ENCODE measurements around the gene KIAA1328.

KIAA1328 gene

GRCh38 chr18:37252854-37253393 lies 424.0 kb downstream of the KIAA1328 start:
- H2AFZ ChIP-seq (ENCODE audit: low read depth, low read length, severe bottlenecking) = no peak overlapping the region
- H3K9me2 ChIP-seq (replicated peaks; ENCODE audit: insufficient read depth, low read length) = no peaks in the 10 kb centered on the region
- H3K27me3 ChIP-seq (ENCODE audit: low read length) = no peaks in the 10 kb centered on the region
- no peaks in the 10 kb centered on the region for H3K36me3 ChIP-seq (ENCODE audit: low read length)
- no peaks in the 10 kb centered on the region for H3K9me3 ChIP-seq (ENCODE audit: insufficient read depth, low read length)
- H3K79me2 ChIP-seq (ENCODE audit: insufficient read depth, low read length) = no peaks in the 10 kb centered on the region
- H3F3A ChIP-seq (ENCODE audit: insufficient read depth) = no peaks in the 10 kb centered on the region
- no peaks in the 10 kb centered on the region for H4K20me1 ChIP-seq (ENCODE audit: low read depth, low read length)
- H3K27ac ChIP-seq (ENCODE audit: low read depth, low read length) = no peak overlapping the region
- H3K4me2 ChIP-seq (ENCODE audit: low read depth, low read length, poor library complexity, severe bottlenecking) = no peak overlapping the region
- H3K4me3 ChIP-seq (ENCODE audit: insufficient read depth, low read length, poor library complexity, severe bottlenecking) = no peak overlapping the region
- TF ChIP-seq CTCF (IDR thresholded peaks at IDR 0.05; ENCODE audit: insufficient read depth, low read length, poor library complexity, severe bottlenecking) = no peak
- no peak for TF ChIP-seq EZH2phosphoT487 (conservative IDR thresholded peaks at IDR 0.05; ENCODE audit: low read length)
- no peak overlapping the region for H3K9ac ChIP-seq (ENCODE audit: low read length)

DNA sequence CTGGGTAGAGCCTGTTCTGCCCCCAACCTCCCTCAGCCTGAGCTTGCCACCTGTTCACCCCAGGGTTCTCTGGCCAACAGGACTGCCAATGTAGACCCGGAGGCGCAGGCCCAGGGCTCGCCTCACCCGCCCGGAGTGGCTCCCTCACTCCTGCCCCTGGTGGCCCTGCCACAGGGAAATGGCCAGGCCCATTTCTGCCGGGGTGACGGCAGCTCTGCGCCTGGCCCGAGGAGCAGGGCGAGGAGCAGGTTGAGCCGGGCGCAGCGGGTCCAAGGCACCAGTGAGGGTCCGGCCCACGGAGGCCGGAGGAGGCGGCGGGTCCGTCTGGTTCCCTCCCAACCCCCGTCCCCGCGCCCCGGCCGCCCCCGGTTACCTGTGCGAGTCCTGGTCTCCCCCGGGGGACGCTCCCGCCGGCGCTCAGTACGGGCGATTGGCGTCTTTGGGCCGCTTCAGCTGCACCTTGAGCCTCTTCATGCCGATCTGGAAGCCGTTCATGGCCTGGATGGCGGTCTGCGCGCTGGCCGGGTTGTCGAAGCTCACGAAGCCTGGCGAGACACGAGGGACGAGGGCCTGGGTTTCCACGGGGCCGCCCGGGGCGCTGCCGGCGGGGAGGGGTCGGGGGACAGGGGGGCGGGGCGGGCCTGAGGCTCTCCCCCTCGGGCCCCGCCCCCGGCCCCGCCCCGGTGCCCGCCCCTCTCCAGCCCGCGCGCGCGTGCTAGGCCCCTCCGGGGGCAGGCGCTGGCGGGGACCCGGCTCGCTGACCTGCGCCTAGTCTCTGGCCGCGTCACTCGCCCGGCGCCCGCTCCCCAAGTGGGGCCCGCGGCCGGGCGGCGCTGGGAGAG lies 424.7 kb downstream of the KIAA1328 start:
- Histone ChIP-seq H3F3A (ENCODE audit: insufficient read depth) (no peaks in the 10 kb centered on the region), H3K4me3 (ENCODE audit: insufficient read depth, low read length, poor library complexity, severe bottlenecking) (no peak overlapping the region), H3K36me3 (ENCODE audit: low read length) (no peaks in the 10 kb centered on the region), H3K4me2 (ENCODE audit: low read depth, low read length, poor library complexity, severe bottlenecking) (no peak overlapping the region), H3K79me2 (ENCODE audit: insufficient read depth, low read length) (no peaks in the 10 kb centered on the region), H2AFZ (ENCODE audit: low read depth, low read length, severe bottlenecking) (no peak overlapping the region), H3K9me2 (replicated peaks; ENCODE audit: insufficient read depth, low read length) (no peaks in the 10 kb centered on the region), H3K27me3 (ENCODE audit: low read length) (no peaks in the 10 kb centered on the region), H4K20me1 (ENCODE audit: low read depth, low read length) (no peaks in the 10 kb centered on the region), H3K27ac (ENCODE audit: low read depth, low read length) (no peak overlapping the region), H3K9me3 (ENCODE audit: insufficient read depth, low read length) (no peaks in the 10 kb centered on the region), H3K9ac (ENCODE audit: low read length) (no peak overlapping the region)
- TF ChIP-seq CTCF (IDR thresholded peaks at IDR 0.05; ENCODE audit: insufficient read depth, low read length, poor library complexity, severe bottlenecking) (no peak), EZH2phosphoT487 (conservative IDR thresholded peaks at IDR 0.05; ENCODE audit: low read length) (no peak)

GRCh38 chr18:37254236-37254754 lies 425.4 kb downstream of the KIAA1328 start:
- no peak overlapping the region for H3K4me2 ChIP-seq (ENCODE audit: low read depth, low read length, poor library complexity, severe bottlenecking)
- H4K20me1 ChIP-seq (ENCODE audit: low read depth, low read length) = no peaks in the 10 kb centered on the region
- no peak overlapping the region for H3K27ac ChIP-seq (ENCODE audit: low read depth, low read length)
- H2AFZ ChIP-seq (ENCODE audit: low read depth, low read length, severe bottlenecking) = no peak overlapping the region
- no peaks in the 10 kb centered on the region for H3K9me3 ChIP-seq (ENCODE audit: insufficient read depth, low read length)
- TF ChIP-seq CTCF (IDR thresholded peaks at IDR 0.05; ENCODE audit: insufficient read depth, low read length, poor library complexity, severe bottlenecking) (no peak), EZH2phosphoT487 (conservative IDR thresholded peaks at IDR 0.05; ENCODE audit: low read length) (no peak)
- no peak overlapping the region for H3K9ac ChIP-seq (ENCODE audit: low read length)
- no peak overlapping the region for H3K4me3 ChIP-seq (ENCODE audit: insufficient read depth, low read length, poor library complexity, severe bottlenecking)
- H3K27me3 ChIP-seq (ENCODE audit: low read length) = no peaks in the 10 kb centered on the region
- H3K79me2 ChIP-seq (ENCODE audit: insufficient read depth, low read length) = no peaks in the 10 kb centered on the region
- no peaks in the 10 kb centered on the region for H3K36me3 ChIP-seq (ENCODE audit: low read length)
- no peaks in the 10 kb centered on the region for H3F3A ChIP-seq (ENCODE audit: insufficient read depth)
- no peaks in the 10 kb centered on the region for H3K9me2 ChIP-seq (replicated peaks; ENCODE audit: insufficient read depth, low read length)
